NCI-H526 treated with DMSO at 0.1 percent for 48 hours (cell line): ENCODE measurements around the gene OR4C13.
"Not testable (repeated sequence)": the region's sequence is repeated elsewhere in the genome, so short reads cannot be mapped to it uniquely, and the experiment has no call there.

Experiments used
- DNase-seq: peaks from one replicate; lab custom pipeline; 2025; lab: John Stamatoyannopoulos, UW

The OR4C13 gene

GRCh38 chr11:49952091-49952490, at the start of gene OR4C13:
Gene OR4C13 (plus strand): TSS chr11:49952391. CDS start chr11:49952423, 32 bp downstream.
- DNase-seq: no peak

- not testable (repeated sequence) for DNase-seq
Measured at GRCh38 chr11:49911516-49911915, 40.7 kb upstream of the OR4C13 start.

- DNase-seq: not testable (repeated sequence)
Measured at GRCh38 chr11:49948701-49949100, 3.5 kb upstream of the OR4C13 start.

GRCh38 chr11:49973439-49973838, 21.2 kb downstream of the OR4C13 start:
- DNase-seq: not testable (repeated sequence)

- not testable (repeated sequence) for DNase-seq
Measured at GRCh38 chr11:49982435-49982834, 30.2 kb downstream of the OR4C13 start, which contains the start of gene OR4C12. Gene OR4C12 (minus strand): TSS chr11:49982535. CDS start chr11:49982501, 34 bp downstream.

- peak; percentile 35 for DNase-seq
Measured at GRCh38 chr11:49995565-49995964, 43.4 kb downstream of the OR4C13 start.
